GM12878 (cell line): Measurements from ENCODE around the gene SPG7.

Experiments
- CEBPB ChIP-seq, 2 experiments: fragments of 150-350 bp in 1 of 2; IDR thresholded peaks; 2 replicates each; pipeline ENCODE4 v1.6.1; 2012 to 2014; ENCODE audit warnings: low read depth in 2 of 2, low read length in 2 of 2, borderline replicate concordance in 1 of 2, inconsistent platforms in 1 of 2
- CTCF ChIP-seq, 3 experiments: IDR thresholded peaks in 2 of 3; conservative IDR thresholded peaks in 1 of 3; 2 replicates each; pipeline ENCODE4 v1.5.1; 2011; ENCODE audit warnings: low read depth in 3 of 3, low read length in 3 of 3, mild to moderate bottlenecking in 3 of 3, control low read depth in 2 of 3, moderate library complexity in 2 of 3, inconsistent platforms in 1 of 3, mixed read lengths in 1 of 3; ENCODE audit not compliant: control insufficient read depth in 2 of 3, insufficient read depth in 1 of 3; ENCODE audit errors: extremely low read depth in 1 of 3
- EZH2 ChIP-seq: IDR thresholded peaks from 2 replicates; pipeline ENCODE4 v1.6.1; 2012; ENCODE audit warnings: low read depth, mild to moderate bottlenecking, control low read depth, inconsistent platforms, low read length, borderline replicate concordance; ENCODE audit not compliant: control insufficient read depth
- MAX ChIP-seq: IDR thresholded peaks from 2 replicates; pipeline ENCODE4 v1.6.1; 2012; ENCODE audit warnings: low read depth, low read length, improper control_type of control experiment
- NR2C2 ChIP-seq: IDR thresholded peaks from 2 replicates; pipeline ENCODE4 v1.6.1; 2011; ENCODE audit warnings: borderline replicate concordance, low read depth; ENCODE audit not compliant: control insufficient read depth, insufficient read length
- PAX8 ChIP-seq: fragments of 450-650 bp; IDR thresholded peaks from 2 replicates; pipeline ENCODE4 v1.6.1; 2017; ENCODE audit warnings: mild to moderate bottlenecking, moderate library complexity
- POLR2AphosphoS5 ChIP-seq: IDR thresholded peaks from 2 replicates; pipeline ENCODE4 v1.6.1; 2011; ENCODE audit warnings: mild to moderate bottlenecking, low read length, inconsistent platforms
- ZBTB4 ChIP-seq: fragments of 450-650 bp; formaldehyde crosslinking; IDR thresholded peaks from 2 replicates; pipeline ENCODE4 v1.4.0; 2022; ENCODE audit warnings: mild to moderate bottlenecking, moderate library complexity
- ZNF24 ChIP-seq: fragments of 450-650 bp; IDR thresholded peaks from 2 replicates; pipeline ENCODE4 v1.6.1; 2017; ENCODE audit warnings: antibody characterized with exemption, mild to moderate bottlenecking

- TF ChIP-seq PAX8 (no peak), MAX (no peak), EZH2 (no peak), ZBTB4 (CRISPR knock-in tag) (no peak), NR2C2 (no peak), CTCF (IDR thresholded peaks at IDR 0.05 in 2 of 3, conservative IDR thresholded peaks at IDR 0.05 in 1 of 3; ENCODE audit: control insufficient read depth in 2 of 3, extremely low read depth in 1 of 3, insufficient read depth in 1 of 3, low read depth in 3 of 3, low read length in 3 of 3) (no peak), ZNF24 (no peak), CEBPB (IDR thresholded peaks at IDR 0.05; ENCODE audit: borderline replicate concordance in 1 of 2, low read depth in 2 of 2, low read length in 2 of 2) (no peak), POLR2AphosphoS5 (no peak)
Measured at GRCh38 chr16:89602952-89603590, 94.9 kb downstream of the SPG7 start.
